ENCODE measurements around the gene TTLL9.
"Not testable (repeated sequence)": the region's sequence is repeated elsewhere in the genome, so short reads cannot be mapped to it uniquely, and the experiment has no call there.

TTLL9 gene

GRCh38 chr20:31890646-31891045 is 20.2 kb downstream of the TTLL9 start:
- no peak for DNase-seq

- DNase-seq, result no peak
These were observed 24.7 kb downstream of the TTLL9 start for GRCh38 chr20:31894980-31895675.

- no peak for DNase-seq
These were observed 25.6 kb downstream of the TTLL9 start for GRCh38 chr20:31896049-31896448.

- DNase-seq, result no peak
These were observed 27.1 kb downstream of the TTLL9 start for GRCh38 chr20:31897541-31897940.

GRCh38 chr20:31901615-31902014 is 31.2 kb downstream of the TTLL9 start:
- no peak for DNase-seq

- DNase-seq, result no peak
These were observed 33.4 kb downstream of the TTLL9 start for GRCh38 chr20:31903627-31904386.

GRCh38 chr20:31906001-31906400 is 35.6 kb downstream of the TTLL9 start:
- no peak for DNase-seq

GRCh38 chr20:31907046-31907445 is 36.6 kb downstream of the TTLL9 start:
- no peak for DNase-seq

GRCh38 chr20:31908016-31908415 is 37.6 kb downstream of the TTLL9 start:
- DNase-seq, result no peak

- no peak for DNase-seq
These were observed 38.0 kb downstream of the TTLL9 start for GRCh38 chr20:31908424-31908823.

- DNase-seq, result no peak
These were observed 39.0 kb downstream of the TTLL9 start for GRCh38 chr20:31909253-31910070.

GRCh38 chr20:31910071-31910803 is 39.8 kb downstream of the TTLL9 start:
- no peak for DNase-seq

- no peak for DNase-seq
These were observed 43.2 kb downstream of the TTLL9 start for GRCh38 chr20:31913431-31914157.

GRCh38 chr20:31914170-31914569 is 43.7 kb downstream of the TTLL9 start:
- DNase-seq, result no peak

GRCh38 chr20:31915491-31916280 is 45.3 kb downstream of the TTLL9 start:
- DNase-seq, result no peak

- DNase-seq, result no peak
These were observed 46.3 kb downstream of the TTLL9 start for GRCh38 chr20:31916708-31917107.

GRCh38 chr20:31917962-31918412 is 47.6 kb downstream of the TTLL9 start:
- DNase-seq, result not testable (repeated sequence)

- no peak for DNase-seq
These were observed 48.2 kb downstream of the TTLL9 start for GRCh38 chr20:31918466-31919105.

- no peak for DNase-seq
These were observed 49.1 kb downstream of the TTLL9 start for GRCh38 chr20:31919410-31920155.

All from stimulated activated CD4-positive, alpha-beta T cell treated with anti-CD3 and anti-CD28 coated beads, Interleukin-2, amount 100 ng/mL, for 48 hours (primary cell).